GM12878 (cell line): Measurements from ENCODE around the gene S100A16. TPM values are rescaled to one million over a fixed set of nuclear protein-coding genes. Genes with fewer than 3 reads are reported as not detected.

Source experiments
- ATAC-seq: fragments of 200-7000 bp; cut with Tn5 transposase; 3 replicates; pipeline ENCODE4 v1.9.1; 2020; ENCODE audit warnings: mild to moderate bottlenecking, moderate library complexity
- BruUV-seq: library from RNA; stranded (reverse); fragments of 400-500 nt; replicated peaks from 2 replicates; lab custom pipeline; 2021; lab: Mats Ljungman, UMichigan
- CTCF ChIA-PET: fragments of 300-600 bp; sonication (Branson Sonifier 250); formaldehyde crosslinking; extraction: SDS; loops from one replicate; lab custom pipeline; 2021; ENCODE audit warnings: inconsistent platforms; lab: Yijun Ruan, JAX
- POLR2A ChIA-PET: fragments of 350-600 bp; formaldehyde crosslinking; extraction: SDS; loops from one replicate; lab custom pipeline; 2021; ENCODE audit warnings: inconsistent platforms; lab: Charles Lee
- RAD21 ChIA-PET: fragments of 300-600 bp; sonication (Branson Sonifier 250); formaldehyde crosslinking; loops from one replicate; lab custom pipeline; 2023; ENCODE audit warnings: antibody characterized with exemption; ENCODE audit not compliant: unreplicated experiment; lab: Charles Lee
- SMC1A ChIA-PET: fragments of 300-600 bp; sonication (Branson Sonifier 250); formaldehyde crosslinking; loops from one replicate; lab custom pipeline; 2023; ENCODE audit not compliant: unreplicated experiment, uncharacterized antibody; lab: Charles Lee
- DNase-seq: peaks from one replicate; pipeline ENCODE4 v3.0.0-alpha.2; 2011; ENCODE audit warnings: low read depth, low spot score
- FAIRE-seq: peaks from 3 replicates; lab custom pipeline; 2011; peaks lifted over from hg19 to GRCh38; lab: Jason Lieb, UNC
- H2AFZ ChIP-seq: 2 replicates; pipeline ENCODE4 v1.6.0; 2011; ENCODE audit warnings: low read depth, low read length, control low read depth; ENCODE audit not compliant: control insufficient read depth
- H3K27ac ChIP-seq: 2 replicates; pipeline ENCODE4 v1.5.1; 2011; ENCODE audit warnings: control low read depth; ENCODE audit not compliant: control insufficient read depth, insufficient read depth
- H3K27me3 ChIP-seq, 2 experiments: replicated peaks in 1 of 2; 2 replicates each; pipeline versions ENCODE4 v1.6.0 to v1.6.1; 2011; ENCODE audit warnings: low read length in 1 of 2; ENCODE audit not compliant: control insufficient read depth in 2 of 2, insufficient read depth in 2 of 2
- H3K36me3 ChIP-seq, 2 experiments: 2 replicates each; pipeline ENCODE4 v1.5.1; 2011; ENCODE audit warnings: low read length in 1 of 2; ENCODE audit not compliant: control insufficient read depth in 2 of 2, insufficient read depth in 2 of 2
- H3K4me1 ChIP-seq: 2 replicates; pipeline ENCODE4 v1.6.1; 2011; ENCODE audit warnings: mild to moderate bottlenecking, low read length, moderate library complexity, mixed read lengths; ENCODE audit not compliant: control insufficient read depth, insufficient read depth
- H3K4me2 ChIP-seq: 2 replicates; pipeline ENCODE4 v1.6.0; 2011; ENCODE audit warnings: control low read depth; ENCODE audit not compliant: control insufficient read depth, insufficient read depth
- H3K4me3 ChIP-seq: fragments of 200-600 bp; sonication (generic); 2 replicates; pipeline ENCODE4 v1.5.1; 2016
- H3K79me2 ChIP-seq: 2 replicates; pipeline ENCODE4 v1.6.0; 2011; ENCODE audit warnings: low read length; ENCODE audit not compliant: control insufficient read depth, insufficient read depth
- H3K9ac ChIP-seq: 2 replicates; pipeline ENCODE4 v1.8.0; 2011; ENCODE audit warnings: low read length, control low read depth, mixed read lengths; ENCODE audit not compliant: control insufficient read depth, insufficient read depth
- H3K9me3 ChIP-seq: replicated peaks from 3 replicates; pipeline ENCODE4 v1.5.1; 2011; ENCODE audit warnings: mild to moderate bottlenecking, low read length; ENCODE audit not compliant: control insufficient read depth, insufficient read depth
- H4K20me1 ChIP-seq: 2 replicates; pipeline ENCODE4 v1.6.0; 2011; ENCODE audit not compliant: control insufficient read depth, insufficient read depth
- CBX3 ChIP-seq: fragments of 200-600 bp; sonication (generic); IDR thresholded peaks from 2 replicates; pipeline ENCODE4 v1.6.1; 2016; ENCODE audit warnings: low read depth, borderline replicate concordance
- CHD1 ChIP-seq: IDR thresholded peaks from 2 replicates; pipeline ENCODE4 v1.6.1; 2012; ENCODE audit warnings: low read depth, low read length, improper control_type of control experiment
- CTCF ChIP-seq, 3 experiments: IDR thresholded peaks in 2 of 3; conservative IDR thresholded peaks in 1 of 3; 2 replicates each; pipeline ENCODE4 v1.5.1; 2011; ENCODE audit warnings: low read depth in 3 of 3, low read length in 3 of 3, mild to moderate bottlenecking in 3 of 3, control low read depth in 2 of 3, moderate library complexity in 2 of 3, inconsistent platforms in 1 of 3, mixed read lengths in 1 of 3; ENCODE audit not compliant: control insufficient read depth in 2 of 3, insufficient read depth in 1 of 3; ENCODE audit errors: extremely low read depth in 1 of 3
- FOS ChIP-seq: IDR thresholded peaks from 3 replicates; pipeline ENCODE4 v1.6.1; 2011; ENCODE audit warnings: borderline replicate concordance; ENCODE audit not compliant: insufficient read length; ENCODE audit errors: extremely low read depth
- MYB ChIP-seq: fragments of 150-350 bp; IDR thresholded peaks from 2 replicates; pipeline ENCODE4 v1.6.1; 2014; ENCODE audit warnings: mild to moderate bottlenecking, low read depth, low read length, borderline replicate concordance
- WGBS: methylation state at CpG from one replicate; pipeline ENCODE4 v1.1.6; 2016; ENCODE audit warnings: low lambda C conversion rate; ENCODE audit not compliant: insufficient replicate concordance, insufficient coverage; ENCODE audit errors: missing lambda C conversion rate; 5-methylcytosine and 5-hydroxymethylcytosine counted together
- in situ Hi-C: fragments of 300-500 bp; cut with MboI; formaldehyde crosslinking; loops from 9 replicates; pipeline ENCODE4 v1.14.3; 2018; ENCODE audit warnings: mixed read lengths
- intact Hi-C: fragments of 100-400 bp; cut with micrococcal nuclease; formaldehyde crosslinking; loops from one replicate; pipeline ENCODE4 v1.14.2; 2022; ENCODE audit not compliant: unreplicated experiment
- polyA plus RNA-seq, 11 experiments: library from polyadenylated mRNA; depleted of rRNA in 4 of 11; unstranded in 6 of 11; stranded (reverse) in 5 of 11; fragments of >200 nt; fragmentation: Nextera tagmentation in 4 of 11; fragmentation: Illumina TruSeq in 1 of 11; extraction: Ambion mirVana in 4 of 11; extraction: Trizol in 1 of 11; gene quantifications; 1 replicate in 1 of 11; 2 replicates in 10 of 11; pipeline versions ENCODE4 v1.2.1 to v1.2.3, GENCODE V29; 2011 to 2016; ENCODE audit warnings: inconsistent platforms in 2 of 11, missing spikeins in 2 of 11, low read depth in 1 of 11
- total RNA-seq, 4 experiments: library from RNA; depleted of rRNA in 3 of 4; stranded (reverse); fragments of >200 nt in 3 of 4; fragmentation: Illumina TruSeq in 1 of 4; extraction: Trizol in 1 of 4; gene quantifications; 2 replicates each; pipeline versions ENCODE4 v1.2.1 to v1.2.3, GENCODE V29; 2013 to 2021

S100A16 gene
- total and polyA plus RNA-seq, 10 of the 15 experiments (the other 5 are each of a cell fraction or from before 2014, with no cell fraction given): 0.14 to 0.51 (median 0.25) TPM; not detected in 6

- no peak for TF ChIP-seq FOS
- TF ChIP-seq MYB: no peak
- TF ChIP-seq CHD1: no peak
Measured at GRCh38 chr1:153628638-153629342, 15.9 kb upstream of the S100A16 start (continued).

- in situ Hi-C loops: no loop called here
- ChIA-PET RAD21 (interaction anchor here (1.1 to 3.7 kb wide), 8 partner anchors 10 to 93 kb away, joined by 3 to 25 read pairs (median 6); partner anchors contain the start of gene S100A14), POLR2A (interaction anchor here (0.8 kb wide), 1 partner anchor 14 kb away, joined by 5 read pairs; no protein-coding TSS in a partner anchor), SMC1A (interaction anchor here (1.0 to 4.9 kb wide), 10 partner anchors 10 to 96 kb away, joined by 3 to 31 read pairs (median 5); partner anchors contain the start of genes ILF2 and S100A14), CTCF (interaction anchor here (0.7 to 5.2 kb wide), 25 partner anchors 10 to 422 kb away, joined by 3 to 66 read pairs (median 4); partner anchors contain the start of genes RAB13, S100A14, S100A16 and S100A5)
- H3K79me2 ChIP-seq: no peaks in the 10 kb centered on the region
- H3K4me3 ChIP-seq: no peak within 1 kb of the TSS
- H3K9ac ChIP-seq: peak within 1 kb of the TSS; percentile 22; the same call in 1 of the 2 replicates
- WGBS: 88% methylated on average over 9 of the region's 10 CpGs
- H3K27ac ChIP-seq: no peak within 1 kb of the TSS
- TF ChIP-seq CBX3 (no peak), CTCF (IDR thresholded peaks at IDR 0.05 in 2 of 3, conservative IDR thresholded peaks at IDR 0.05 in 1 of 3; ENCODE audit: control insufficient read depth in 2 of 3, extremely low read depth in 1 of 3, insufficient read depth in 1 of 3, low read depth in 3 of 3, low read length in 3 of 3) (peak in 1 of 3 experiments; percentile 56; a peak in 1 of 6 replicates)
- no peaks in the 10 kb centered on the region for H3K36me3 ChIP-seq
- peaks cover 10% of the 10 kb centered on the region for H3K4me1 ChIP-seq
- intact Hi-C loops: no loop called here
- ATAC-seq (no peak), DNase-seq (no peak), FAIRE-seq (no peak)
- peak within 1 kb of the TSS; percentile 67 for H3K4me2 ChIP-seq
- BruUV-seq: no TSS peak
- no peaks in the 10 kb centered on the region for H3K9me3 ChIP-seq
- H4K20me1 ChIP-seq: no peaks in the 10 kb centered on the region
- H2AFZ ChIP-seq: peak within 1 kb of the TSS; percentile 49
- no peaks in the 10 kb centered on the region for H3K27me3 ChIP-seq
Measured at GRCh38 chr1:153627715-153628626, 15.0 kb upstream of the S100A16 start, which contains the start of gene S100A1. Gene S100A1 (plus strand): TSS chr1:153628434. CDS start chr1:153630522, 2,088 bp downstream.
